Hematopoietic multipotent progenitor cell (in vitro differentiated cells): ENCODE measurements around the gene MYH10. TPM values are rescaled to one million over a fixed set of nuclear protein-coding genes. Genes with fewer than 3 reads are reported as not detected.
"Not testable (repeated sequence)": the region's sequence is repeated elsewhere in the genome, so short reads cannot be mapped to it uniquely, and the experiment has no call there.

Experiments used
- DNase-seq, 3 donors: peaks; one replicate each; pipeline ENCODE4 v3.0.0-alpha.2; 2011 to 2015; ENCODE audit warnings: low read depth in 2 of 3, low spot score in 2 of 3
- total RNA-seq: library from RNA; depleted of rRNA; stranded (reverse); fragments of >200 nt; gene quantifications from one replicate; pipeline ENCODE4 v1.2.3, GENCODE V29; 2012

MYH10 gene
- total RNA-seq, 1 donor, result 38.8 TPM

DNA sequence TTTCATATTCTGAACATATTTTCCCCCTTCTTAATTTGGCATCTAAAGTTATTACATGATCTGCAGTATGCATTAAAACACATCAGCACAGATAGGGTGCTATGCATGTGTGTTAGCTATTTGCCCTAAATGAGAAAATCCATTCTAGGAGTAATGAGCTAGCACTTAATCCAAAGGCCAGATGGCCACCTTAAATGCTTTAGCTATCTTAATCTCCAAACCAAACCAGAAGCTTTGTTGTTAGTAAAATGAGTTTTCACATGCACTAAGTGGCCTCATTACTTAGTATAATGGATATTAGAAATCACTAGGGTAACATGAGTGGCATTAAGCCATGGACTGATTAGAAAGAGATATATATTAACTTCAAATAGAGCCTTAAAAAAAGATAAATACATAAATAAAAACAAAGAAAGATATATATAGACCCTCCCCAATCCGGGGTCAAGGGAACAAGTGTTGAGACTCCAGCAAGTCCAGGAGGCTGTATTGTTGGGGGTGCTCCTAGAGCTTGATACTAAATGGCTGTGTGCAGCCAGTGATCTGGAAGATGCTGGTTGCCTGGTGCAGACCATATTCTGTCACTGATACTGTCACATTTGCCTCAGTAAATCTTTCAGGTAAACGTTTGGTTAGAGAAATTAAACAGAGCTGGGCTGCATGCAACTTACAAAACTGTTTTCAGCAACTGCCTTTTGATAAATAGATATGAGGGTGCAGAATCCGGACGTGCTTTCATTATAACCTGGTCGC is 67.3 kb downstream of the MYH10 start:
- DNase-seq, result no peak

DNA sequence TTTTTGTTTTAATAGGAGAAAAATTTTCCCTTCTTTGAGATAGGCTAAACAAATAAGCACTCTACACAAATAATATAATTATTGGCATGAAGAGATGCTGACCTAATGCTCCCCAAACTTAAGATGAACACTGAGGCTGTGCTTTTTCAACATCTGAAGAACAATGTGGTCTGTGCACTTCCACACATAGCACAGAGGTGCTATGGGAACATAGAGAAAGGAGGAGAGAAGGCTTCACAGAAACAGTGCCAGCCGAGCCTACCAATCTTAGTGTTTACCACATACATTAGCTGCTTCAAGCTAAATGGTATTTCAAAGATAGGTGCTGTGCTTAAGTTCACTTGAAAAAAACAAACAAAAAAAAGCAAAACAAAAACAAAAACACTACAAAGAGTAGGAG is 72.4 kb downstream of the MYH10 start:
- no peak for DNase-seq

DNA sequence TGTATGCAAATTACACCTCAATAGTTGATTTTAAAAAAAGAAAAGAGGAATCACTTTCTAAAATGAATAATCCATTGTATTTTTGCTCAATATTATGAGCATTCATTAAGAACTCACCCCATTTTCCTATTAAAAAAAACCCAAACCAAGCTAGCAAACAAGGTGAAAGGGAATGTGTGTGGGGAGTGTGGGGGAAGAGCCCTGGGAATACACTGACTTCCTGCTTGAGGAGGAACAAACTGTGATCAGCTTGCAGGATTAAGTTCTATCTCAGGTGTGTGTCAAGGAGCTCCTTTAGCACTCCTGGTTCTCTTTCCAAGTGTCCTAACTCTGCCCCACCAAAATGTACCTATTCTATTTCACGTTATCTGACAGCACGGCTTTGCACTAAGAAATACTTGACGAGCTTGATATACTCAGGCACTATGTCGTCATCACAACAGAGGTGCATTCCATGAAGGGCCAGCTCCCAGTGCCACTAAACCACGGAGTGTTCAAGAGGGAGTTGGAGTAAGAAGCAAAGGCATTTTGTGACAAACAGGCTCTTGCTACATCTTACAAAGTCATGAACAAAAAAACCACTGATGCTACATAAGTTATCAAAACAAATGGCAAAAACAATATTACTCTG is 73.2 kb downstream of the MYH10 start:
- DNase-seq, result no peak

DNA sequence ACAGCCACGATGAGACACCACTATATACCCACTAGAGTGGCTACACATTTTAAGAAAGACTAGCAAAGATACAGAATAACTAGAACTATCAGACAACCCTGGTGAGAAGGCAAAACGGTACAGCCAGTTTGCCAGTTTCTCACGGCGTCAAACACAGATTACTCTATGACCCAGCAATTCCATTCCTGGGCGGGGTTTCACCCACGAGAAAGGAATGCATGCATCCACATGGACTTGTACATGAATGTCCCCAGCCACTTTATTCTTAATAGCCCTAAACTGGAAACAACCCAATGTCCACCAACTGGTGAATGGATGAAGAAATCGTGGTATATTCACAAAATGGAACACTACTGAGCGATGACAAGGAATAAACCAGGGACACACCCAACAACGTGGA is 74.5 kb downstream of the MYH10 start:
- no peak for DNase-seq

DNA sequence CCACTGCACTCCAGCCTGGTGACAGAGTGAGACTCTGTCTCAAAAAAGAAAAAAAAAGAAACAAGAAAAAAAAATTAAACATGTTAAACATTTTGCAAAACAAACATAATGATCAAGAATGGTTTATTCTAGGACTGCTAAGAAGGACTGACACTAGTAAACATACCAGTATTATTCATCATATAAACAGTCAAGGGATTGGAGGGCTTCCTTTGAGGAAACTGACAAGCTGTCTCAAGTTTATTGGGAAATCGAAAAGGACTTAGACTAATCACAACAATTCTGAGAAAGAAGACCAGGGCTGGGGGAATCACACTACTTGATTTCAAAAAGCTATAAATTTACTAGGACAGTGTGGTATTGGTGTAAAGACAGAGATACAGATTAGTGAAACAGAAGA is 75.5 kb downstream of the MYH10 start:
- no peak for DNase-seq

DNA sequence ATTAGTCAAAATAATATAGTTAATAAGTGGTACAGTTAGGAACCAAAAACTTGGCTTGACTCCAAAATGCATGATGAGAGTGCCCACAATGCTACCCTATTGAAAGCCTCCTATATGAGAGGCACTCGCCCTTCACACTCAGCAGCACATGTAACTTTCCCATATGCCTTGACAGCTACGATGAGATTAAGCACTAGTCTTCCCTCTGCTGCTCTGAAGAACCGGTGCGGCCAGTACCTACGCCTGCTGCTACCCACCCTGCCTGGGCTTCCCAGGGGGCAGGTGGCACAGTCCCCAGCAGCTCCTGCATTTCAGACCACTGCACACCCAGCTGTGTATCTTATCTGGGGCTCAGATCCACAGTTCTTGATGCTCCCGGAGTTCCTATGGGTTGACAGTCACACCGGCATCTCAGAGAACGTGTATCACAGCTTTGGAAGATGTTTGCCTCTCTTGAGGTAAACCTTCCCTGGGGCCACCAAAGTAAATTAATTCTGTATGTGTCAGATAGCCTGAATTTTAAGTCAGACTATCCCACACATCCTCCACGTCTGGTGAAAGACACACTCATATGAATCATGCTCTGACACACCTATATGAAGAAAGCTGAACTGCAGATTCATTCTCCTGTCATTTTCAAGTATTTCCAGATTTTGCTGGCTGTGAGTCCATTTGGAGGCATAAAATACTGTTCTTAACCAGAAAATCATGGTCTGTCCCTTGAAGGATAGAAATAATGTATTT is 77.8 kb downstream of the MYH10 start:
- no peak for DNase-seq

DNA sequence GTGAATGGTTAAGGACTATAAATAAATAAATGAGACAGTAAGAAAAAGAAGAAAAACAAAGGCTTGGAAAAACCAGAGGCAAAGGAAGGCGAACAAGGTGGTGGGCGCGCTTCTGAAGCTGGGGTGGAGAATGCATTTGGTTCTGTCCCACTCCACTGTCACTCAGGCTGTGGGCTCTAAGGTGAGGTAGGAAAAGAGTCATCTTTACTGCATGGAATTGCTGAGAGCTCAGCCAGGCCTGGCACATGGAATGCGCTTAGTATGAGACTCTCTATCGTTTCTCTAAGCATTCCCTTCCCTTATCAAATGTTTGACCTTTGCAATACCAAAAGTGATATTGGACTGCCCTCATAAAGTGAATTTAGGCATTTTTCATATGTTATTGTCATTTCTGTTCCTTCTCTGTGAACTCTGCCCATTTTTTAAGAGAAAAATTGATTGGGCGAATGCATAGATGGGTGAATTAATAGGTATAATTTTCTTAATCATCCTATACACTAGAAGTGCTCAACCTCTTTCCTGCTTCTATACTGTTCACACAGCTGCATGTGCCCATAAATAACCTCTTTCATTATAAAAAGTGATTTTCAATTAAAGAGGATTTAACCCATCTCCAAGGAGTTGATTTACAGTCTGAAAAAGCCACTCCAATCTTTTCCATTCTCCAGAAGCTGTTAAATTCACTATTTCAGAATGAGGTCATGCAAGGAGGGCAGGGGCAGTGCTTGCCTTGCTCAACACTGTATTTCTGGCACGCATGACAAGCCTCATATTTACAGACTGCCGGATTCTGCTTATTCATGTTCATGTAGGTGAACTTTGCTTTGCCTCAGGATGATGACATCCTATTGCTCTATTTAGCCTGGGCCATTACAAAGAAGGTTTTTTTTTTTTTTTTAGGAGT is 87.7 kb downstream of the MYH10 start:
- DNase-seq, result no peak

DNA sequence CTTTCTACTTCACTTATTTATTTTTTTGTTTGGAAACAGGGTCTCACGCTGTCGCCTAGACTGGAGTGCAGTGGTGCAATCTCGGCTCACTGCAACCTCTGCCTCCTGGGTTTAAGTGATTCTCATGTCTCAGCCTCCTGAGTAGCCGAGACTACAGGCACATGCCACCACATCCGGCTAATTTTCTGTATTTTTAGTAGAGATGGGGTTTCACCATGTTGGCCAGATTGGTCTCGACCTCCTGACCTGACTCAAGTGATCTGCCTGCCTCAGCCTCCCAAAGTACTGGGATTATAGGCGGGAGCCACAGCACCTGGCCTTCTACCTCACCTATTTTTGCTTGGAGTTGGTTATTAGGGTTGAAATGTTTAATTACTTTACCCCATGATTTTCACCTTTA is 90.5 kb downstream of the MYH10 start:
- not testable (repeated sequence) for DNase-seq

DNA sequence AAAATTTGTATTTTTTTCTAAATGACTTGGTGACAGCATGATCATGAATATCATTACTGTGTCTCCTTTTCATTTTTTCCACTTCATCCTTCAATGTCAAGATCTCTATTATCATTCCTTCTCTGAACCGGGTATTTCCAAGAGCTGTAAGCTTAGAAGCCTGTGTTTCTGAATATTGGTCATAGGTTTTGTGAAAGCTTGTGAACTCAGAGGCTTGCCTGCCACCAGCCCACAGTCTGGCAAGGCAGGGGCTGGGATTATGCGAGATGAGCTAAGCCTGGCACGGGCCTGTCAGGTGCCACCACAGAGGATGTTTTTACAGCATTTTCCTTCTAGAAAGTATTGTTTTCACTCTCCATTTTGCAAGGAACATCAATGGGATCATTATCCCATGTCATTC is 92.8 kb downstream of the MYH10 start:
- DNase-seq, result no peak

DNA sequence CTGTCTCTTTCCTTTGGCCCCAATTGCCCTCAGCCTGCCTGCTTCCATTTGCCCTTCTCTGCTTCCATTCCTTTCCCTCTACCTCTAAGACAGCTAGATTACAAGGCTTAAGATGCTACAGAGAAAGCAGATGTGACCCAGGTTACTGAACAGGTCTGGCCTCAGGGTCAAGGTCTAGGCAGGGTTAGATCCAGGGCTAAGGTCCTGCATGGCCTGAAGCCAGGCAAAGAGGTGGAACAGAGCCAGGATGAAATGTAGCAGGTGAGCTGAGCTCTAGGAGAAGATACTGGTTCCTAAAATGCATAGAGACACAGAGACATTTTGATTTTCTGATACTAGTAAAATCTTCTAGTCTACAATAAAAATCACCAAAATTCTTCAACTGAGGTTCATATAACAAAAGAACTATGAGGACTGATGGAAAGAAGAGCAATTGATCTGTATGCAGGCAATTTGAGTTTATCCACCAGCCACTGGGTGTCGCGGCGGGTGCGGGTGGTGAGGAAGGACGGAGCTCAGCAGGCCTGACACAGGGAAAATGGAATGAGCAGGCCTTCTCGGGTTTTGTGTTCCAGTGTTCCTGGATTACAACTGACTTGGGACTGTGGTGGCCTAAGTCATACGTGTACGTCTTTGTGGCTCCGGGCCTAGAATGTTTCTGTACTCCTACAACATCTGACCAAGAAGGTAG is 95.9 kb downstream of the MYH10 start:
- no peak for DNase-seq

DNA sequence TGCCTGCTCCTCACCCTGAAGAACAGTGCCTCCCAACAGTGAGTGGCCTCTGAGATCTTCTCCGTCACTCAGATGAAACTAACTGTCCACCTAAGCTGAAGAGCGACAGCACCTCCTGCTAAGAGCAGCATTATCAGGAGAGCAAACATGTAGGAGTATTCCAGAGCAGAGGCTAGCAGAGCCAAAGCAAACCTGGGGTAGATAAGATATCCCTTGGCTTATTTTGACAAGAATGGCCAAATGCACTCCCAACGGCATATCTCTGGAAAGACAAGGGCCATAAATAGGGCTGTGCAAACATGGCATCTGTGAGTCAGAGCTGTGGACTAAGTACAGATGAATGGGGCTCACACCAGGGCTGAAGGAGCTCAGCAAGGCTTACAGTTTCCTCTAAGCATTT is 98.5 kb downstream of the MYH10 start:
- no peak for DNase-seq

DNA sequence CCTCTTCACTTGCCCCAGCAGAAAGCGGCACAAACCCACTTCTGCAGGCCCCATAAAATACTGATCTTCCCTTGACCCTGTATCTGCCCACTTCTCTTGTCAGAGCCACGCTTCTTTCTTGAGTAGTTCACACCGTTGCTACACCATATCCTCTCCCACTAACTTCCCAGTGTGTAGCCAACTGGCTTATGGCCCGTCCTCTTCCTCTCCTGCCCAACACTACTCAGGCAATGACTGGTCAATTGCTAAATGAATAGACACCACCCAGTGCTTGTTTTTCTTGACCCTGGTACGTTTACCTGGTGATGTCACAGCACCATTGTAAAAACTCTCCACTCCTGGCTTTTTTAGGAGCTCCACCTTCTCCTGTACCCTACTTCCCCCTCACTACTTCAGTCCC is 107.9 kb downstream of the MYH10 start:
- DNase-seq, result no peak

DNA sequence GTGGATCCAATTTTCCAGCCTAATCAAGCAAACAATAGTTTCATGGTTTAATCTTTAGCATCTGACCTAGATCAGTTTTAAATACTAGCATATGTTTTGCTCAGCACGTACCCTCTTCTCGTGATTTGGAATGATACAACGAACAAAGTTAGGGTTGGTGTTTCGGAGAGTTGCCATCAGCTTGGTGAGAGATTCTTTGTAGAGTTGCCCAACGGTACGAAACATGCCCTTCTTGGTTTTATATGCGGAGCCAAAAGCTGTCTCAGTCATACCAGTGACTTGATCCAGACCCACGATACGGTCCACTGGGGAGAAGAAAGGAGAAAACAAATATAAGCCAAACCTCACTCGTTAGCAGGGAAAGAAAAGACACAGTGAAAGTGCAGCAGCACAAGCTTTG is 109.5 kb downstream of the MYH10 start:
- DNase-seq, result no peak

DNA sequence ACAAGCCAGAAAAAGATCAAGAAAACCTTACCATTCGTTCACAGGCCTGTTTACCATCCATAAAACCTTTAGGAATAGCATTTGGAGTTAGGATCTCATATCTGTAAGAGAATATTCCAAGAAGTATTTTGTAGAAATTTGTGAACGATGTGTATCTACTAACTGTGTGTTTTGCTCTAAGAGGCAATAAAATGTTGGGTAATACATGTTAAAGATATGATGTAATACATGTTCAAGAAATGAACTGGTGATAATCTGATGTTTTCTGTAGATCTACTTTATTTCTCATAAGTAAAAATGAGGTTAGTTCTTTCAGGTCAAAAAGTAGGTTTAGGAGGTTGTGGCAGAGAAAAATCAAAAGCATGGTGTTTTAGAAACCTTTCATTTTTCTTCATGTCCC is 111.7 kb downstream of the MYH10 start:
- no peak for DNase-seq

DNA sequence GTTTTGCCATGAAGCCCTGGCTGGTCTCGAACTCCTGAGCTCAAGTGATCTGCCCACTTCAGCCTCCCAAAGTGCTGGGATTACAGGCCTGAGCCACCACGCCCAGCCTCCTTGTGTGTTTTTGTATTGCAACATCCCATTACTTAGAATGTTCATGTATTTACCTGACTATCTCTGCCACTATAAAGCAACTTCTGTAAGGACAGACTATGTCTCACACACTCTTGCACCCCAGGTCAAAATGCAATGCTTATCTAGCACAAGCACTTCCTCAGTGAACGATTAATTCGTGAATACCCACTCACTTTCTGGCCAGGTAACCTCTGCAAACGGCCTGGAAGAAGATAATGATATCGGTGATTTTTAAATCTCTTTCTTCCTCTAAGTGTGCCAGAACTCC is 112.2 kb downstream of the MYH10 start:
- DNase-seq, result no peak

DNA sequence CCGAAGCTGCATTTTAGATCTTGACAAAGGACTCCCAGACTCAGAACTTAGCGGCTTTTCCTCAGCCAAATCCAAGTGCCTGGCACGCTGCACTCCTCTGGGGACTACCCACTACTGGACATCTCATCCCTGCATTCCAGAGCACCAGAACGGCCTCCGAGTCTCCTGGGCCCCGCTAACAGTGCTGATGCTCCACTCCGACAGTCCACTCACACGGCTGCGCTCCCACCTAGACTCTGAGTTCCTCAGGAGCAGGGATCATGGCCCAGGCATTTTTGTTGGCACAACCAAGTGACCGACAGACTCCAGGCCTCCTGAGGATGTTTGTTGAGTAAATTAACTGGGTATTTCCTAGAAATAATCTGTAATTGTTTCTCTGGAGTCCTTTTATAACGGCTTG is 115.7 kb downstream of the MYH10 start:
- no peak for DNase-seq

DNA sequence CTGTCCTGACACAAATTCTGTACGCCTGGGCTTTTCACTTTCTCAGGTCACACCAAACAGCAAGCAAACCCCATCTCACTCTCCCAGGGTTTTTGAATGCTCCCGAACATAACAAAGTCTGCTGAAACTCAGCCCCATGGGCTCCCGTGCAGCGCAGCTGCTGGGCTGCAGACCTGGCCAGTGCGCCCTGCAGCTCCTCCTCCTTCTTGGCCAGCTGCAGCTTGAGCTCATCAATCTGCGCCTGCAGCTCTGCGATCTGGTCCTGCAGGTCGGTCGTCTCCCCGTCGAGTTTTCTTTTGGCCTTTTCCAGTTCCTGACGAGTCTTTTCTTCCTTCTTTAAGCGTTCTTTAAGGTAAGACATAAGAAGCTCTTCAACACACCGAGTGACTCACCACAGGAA is 124.4 kb downstream of the MYH10 start:
- no peak for DNase-seq

DNA sequence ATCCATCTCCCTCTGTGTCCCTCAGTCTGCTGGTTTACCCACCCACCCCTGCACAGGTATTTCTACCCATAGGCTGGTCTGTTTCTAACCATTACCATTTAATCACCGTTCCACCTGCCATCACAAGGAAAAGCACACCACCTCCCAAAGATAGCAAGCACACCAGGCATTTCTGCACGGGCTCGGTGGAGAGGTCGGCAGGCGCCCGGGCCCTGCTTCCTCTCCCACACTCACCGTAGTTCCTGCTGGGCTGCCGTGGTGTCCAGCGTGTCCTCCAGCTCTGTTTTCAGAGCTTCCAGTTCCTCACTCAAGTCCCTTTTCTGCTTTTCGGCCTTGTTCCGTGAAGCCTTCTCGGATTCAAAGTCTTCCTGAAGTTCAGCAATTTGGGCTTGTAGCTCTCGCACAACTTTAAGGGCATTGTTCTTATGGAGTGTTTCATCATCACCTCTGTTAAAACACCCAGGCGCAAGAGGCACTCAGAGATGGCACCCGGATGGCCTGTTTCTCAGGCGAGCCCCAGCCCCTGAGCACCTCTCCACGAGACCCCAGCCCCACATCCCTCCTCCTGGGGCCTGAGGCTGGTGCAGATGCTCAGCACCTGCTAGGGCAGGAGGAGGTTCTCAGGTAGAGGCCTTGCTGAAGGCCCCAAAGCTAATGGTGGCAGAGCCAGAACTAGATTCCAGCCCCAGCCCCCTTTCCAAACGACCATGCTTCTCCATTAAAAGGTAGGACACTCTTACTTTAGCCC is 125.9 kb downstream of the MYH10 start:
- no peak for DNase-seq

DNA sequence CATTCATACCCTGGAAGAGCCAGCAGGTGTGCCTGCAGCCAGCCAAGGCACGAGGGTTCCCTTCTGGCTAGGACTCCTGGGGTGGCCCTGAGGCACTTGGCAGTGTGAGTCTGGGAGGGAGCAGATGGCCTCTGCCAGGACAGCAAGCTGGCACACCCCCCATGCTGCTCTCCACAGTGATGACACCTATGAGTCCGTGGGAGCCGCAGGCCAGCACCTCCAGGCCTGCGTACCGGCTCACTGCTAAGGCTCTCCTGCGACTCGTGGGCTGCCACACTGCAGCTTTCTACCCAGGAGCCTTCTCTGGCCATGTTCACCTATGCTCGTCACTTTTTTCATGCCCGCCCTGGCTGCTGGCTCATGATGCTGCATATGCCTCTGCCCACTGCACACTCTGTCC is 126.7 kb downstream of the MYH10 start:
- DNase-seq, result no peak

DNA sequence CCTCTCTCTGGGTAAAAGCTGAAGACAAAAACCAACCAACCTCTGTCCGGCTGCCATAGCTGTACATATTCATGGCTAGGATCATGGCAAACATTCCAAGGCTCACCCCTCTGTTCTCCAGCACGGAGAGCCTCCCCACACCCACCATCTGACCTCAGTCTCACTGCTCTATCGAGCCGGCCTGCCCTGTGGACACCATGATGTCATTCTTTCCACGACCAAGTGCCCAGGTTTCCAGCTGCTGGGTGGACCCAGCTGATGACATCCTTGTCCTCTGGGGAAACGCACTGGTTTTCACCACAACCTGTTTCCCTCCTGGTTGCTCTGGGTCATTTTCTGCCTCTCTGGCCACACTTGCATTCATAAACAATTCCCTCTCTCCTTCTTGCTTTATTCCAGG is 127.2 kb downstream of the MYH10 start:
- no peak for DNase-seq
